Kidney epithelial cell (primary cell): ENCODE data around the gene DIP2A. TPM values are rescaled to one million over a fixed set of nuclear protein-coding genes. Genes with fewer than 3 reads are reported as not detected.
A peak's percentile ranks its signal among the peaks of the same experiment; 100 is the strongest.

Source experiments
- DNase-seq: peaks from one replicate; pipeline ENCODE4 v3.0.0-alpha.2; 2010; ENCODE audit warnings: low read depth
- H3K27me3 ChIP-seq: 2 replicates; pipeline ENCODE4 v1.6.0; 2011; ENCODE audit warnings: low read length; ENCODE audit not compliant: control insufficient read depth, insufficient read depth
- H3K36me3 ChIP-seq: 2 replicates; pipeline ENCODE4 v1.5.1; 2011; ENCODE audit warnings: low read length; ENCODE audit not compliant: control insufficient read depth, insufficient read depth
- H3K4me3 ChIP-seq: 2 replicates; pipeline ENCODE4 v1.5.1; 2011; ENCODE audit warnings: low read depth, mild to moderate bottlenecking, control low read depth, low read length
- CTCF ChIP-seq: IDR thresholded peaks from 2 replicates; pipeline ENCODE4 v1.5.1; 2011; ENCODE audit warnings: mild to moderate bottlenecking, moderate library complexity, low read length, control low read depth, inconsistent platforms; ENCODE audit not compliant: insufficient read depth, poor library complexity, severe bottlenecking
- total RNA-seq: library from RNA; depleted of rRNA; stranded (reverse); fragments of >200 nt; gene quantifications from 2 replicates; pipeline ENCODE4 v1.2.3, GENCODE V29; 2015

The DIP2A gene
- total RNA-seq, 1 donor from 2014 or later, result 16.0 TPM

- H3K4me3 ChIP-seq, result no peak overlapping the region
- no peak for DNase-seq
- TF ChIP-seq CTCF, result no peak
- no peaks in the 10 kb centered on the region for H3K36me3 ChIP-seq
- no peaks in the 10 kb centered on the region for H3K27me3 ChIP-seq
Measured at GRCh38 chr21:46596201-46596600, 137.5 kb downstream of the DIP2A start.

GRCh38 chr21:46597031-46597430 lies 138.3 kb downstream of the DIP2A start:
- Histone ChIP-seq H3K36me3 (no peaks in the 10 kb centered on the region), H3K27me3 (no peaks in the 10 kb centered on the region), H3K4me3 (no peak overlapping the region)
- DNase-seq, result no peak
- no peak for TF ChIP-seq CTCF

DNA sequence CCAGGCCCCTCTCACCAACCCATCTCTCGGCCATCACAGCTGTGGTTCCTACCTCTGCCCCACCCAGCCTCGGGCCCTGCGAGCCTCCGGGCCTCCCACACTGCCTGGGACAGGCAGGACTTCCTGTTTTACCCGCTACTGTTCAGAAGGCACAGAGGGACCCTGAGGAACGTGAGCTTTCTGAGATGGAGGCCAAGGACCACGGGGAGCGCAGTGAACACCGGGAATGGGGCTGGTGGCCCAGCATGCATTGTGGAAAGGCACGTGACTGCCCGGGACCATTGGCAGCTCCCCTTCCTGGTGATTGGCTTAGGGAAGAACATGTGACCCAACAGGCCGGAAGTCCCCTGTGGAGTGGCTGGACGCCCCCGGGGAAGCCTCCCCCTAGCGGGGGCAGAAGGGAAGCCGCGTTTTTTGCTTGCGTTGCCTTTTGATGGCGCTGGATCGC lies 139.2 kb downstream of the DIP2A start:
- TF ChIP-seq CTCF, result no peak
- no peak for DNase-seq
- no peak overlapping the region for H3K4me3 ChIP-seq
- no peaks in the 10 kb centered on the region for H3K36me3 ChIP-seq
- H3K27me3 ChIP-seq, result no peaks in the 10 kb centered on the region

DNA sequence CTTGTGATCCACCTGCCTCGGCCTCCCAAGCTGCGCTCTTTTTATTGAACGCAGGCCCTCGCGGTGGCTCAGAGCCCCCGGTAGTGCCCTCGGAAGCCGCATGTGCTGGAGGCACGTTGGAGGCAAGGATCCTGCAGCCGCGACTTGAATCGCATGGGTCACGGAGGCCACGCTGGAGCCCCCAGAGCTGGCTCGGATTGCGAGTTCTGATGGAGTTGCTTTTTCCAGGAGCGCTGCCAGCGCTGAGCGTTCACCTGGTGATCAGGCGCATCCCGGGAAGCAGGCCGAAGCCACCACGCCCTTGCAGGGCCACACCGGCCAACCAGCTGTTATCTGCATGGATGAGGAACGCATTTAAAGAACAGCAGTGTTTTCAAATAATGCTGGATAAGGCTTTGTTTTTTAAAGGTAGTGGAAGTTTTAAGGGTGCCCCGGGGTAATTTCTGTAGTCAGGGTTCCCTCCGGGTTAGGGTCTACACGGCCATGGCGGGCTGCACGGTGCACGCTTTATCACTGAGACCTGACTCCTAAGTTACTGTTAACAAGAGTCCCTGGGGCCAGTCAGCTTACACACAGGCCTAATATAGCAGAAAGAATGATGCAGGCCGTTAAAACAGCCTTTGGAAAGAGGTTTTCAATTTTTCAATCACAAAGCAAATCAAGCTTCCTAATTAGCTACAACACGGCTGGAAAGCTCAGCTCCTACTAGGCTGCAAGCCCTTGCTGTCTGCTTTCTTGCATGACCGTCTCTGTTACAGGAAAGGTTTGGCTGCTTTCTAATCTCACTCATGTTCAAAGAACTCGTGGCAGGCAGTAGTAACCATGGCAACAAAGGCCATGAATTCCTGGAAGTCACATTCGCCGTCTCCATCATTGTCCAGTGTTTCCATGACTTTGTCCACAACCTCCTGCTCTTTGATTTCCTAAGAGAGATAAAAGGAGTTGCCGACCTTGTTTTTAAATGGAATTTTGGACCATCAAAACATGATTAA lies 140.2 kb downstream of the DIP2A start:
- no peak for TF ChIP-seq CTCF
- Histone ChIP-seq H3K36me3 (no peaks in the 10 kb centered on the region), H3K27me3 (no peaks in the 10 kb centered on the region), H3K4me3 (no peak overlapping the region)
- DNase-seq, result peak; percentile 87

DNA sequence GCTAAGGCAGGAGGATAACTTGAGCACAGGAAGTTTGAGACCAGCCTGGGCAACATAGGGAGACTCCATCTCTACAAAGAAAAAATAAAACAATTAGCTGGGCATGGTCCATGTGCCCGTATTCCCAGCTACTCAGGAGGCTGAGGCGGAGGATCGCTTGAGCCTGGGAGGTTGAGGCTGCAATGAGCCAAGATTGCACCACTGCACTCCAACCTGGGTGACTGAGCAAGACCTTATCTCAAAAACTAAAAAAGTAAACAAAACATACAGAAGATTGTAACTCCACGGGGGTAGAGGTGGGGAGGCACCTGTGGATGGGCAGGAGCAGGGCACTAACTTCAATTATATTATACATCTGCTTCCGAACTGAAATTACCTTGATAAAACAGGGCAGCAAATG lies 141.6 kb downstream of the DIP2A start:
- no peaks in the 10 kb centered on the region for H3K36me3 ChIP-seq
- H3K4me3 ChIP-seq, result no peak overlapping the region
- no peak for TF ChIP-seq CTCF
- peaks cover 2% of the 10 kb centered on the region for H3K27me3 ChIP-seq
- DNase-seq, result no peak
